ENCODE data around the gene GSTO2. TPM values are rescaled to one million over a fixed set of nuclear protein-coding genes. Genes with fewer than 3 reads are reported as not detected.

Gene GSTO2
- total and polyA plus RNA-seq, 2 of the 13 experiments (the other 11 are each of a cell fraction or from before 2014, with no cell fraction given): 2.1 to 7.9 TPM

- no peak for TF ChIP-seq ZNF652 (CRISPR knock-in tag; IDR thresholded peaks at IDR 0.05; ENCODE audit: borderline replicate concordance, low read depth)
- TF ChIP-seq ETV5 (CRISPR knock-in tag; IDR thresholded peaks at IDR 0.05; ENCODE audit: borderline replicate concordance): peak; percentile 38; the same call in 1 of the 2 replicates
- peak; percentile 82 for TF ChIP-seq RFX3 (CRISPR knock-in tag; IDR thresholded peaks at IDR 0.05)
Observed at GRCh38 chr10:104300736-104301292, 31.8 kb downstream of the GSTO2 start (continued).

GRCh38 chr10:104301907-104302690 is 33.1 kb downstream of the GSTO2 start:
- Histone ChIP-seq H3K4me3 (replicated peaks in 1 of 3; ENCODE audit: insufficient read depth in 1 of 3, low read depth in 2 of 3, low read length in 3 of 3) (no peak overlapping the region), H3K4me2 (ENCODE audit: low read depth, low read length) (no peak overlapping the region), H3K27me3 (ENCODE audit: control insufficient read depth in 1 of 2, insufficient read depth in 2 of 2, low read length in 2 of 2) (peaks cover 5 to 26% of the 10 kb centered on the region in 2 experiments; a peak in 4 of 5 replicates), H2AFZ (ENCODE audit: low read length) (no peak overlapping the region), H3K4me1 (ENCODE audit: insufficient read depth, low read length) (peaks cover 47% of the 10 kb centered on the region), H3K9ac (ENCODE audit: insufficient read depth, low read depth, low read length) (no peak overlapping the region), H3K79me2 (ENCODE audit: insufficient read depth, low read length) (no peaks in the 10 kb centered on the region), H4K20me1 (ENCODE audit: insufficient read depth, low read length) (no peaks in the 10 kb centered on the region), H3K27ac (ENCODE audit: extremely low read length, insufficient read depth, low read length) (no peak overlapping the region), H3K9me3 (ENCODE audit: low read length) (no peaks in the 10 kb centered on the region), H3K36me3 (replicated peaks in 1 of 2; ENCODE audit: control insufficient read depth in 1 of 2, insufficient read depth in 2 of 2, low read length in 2 of 2) (no peaks in the 10 kb centered on the region)
- TF ChIP-seq SMARCC2 (IDR thresholded peaks at IDR 0.05) (no peak), PHF5A (CRISPR knock-in tag; IDR thresholded peaks at IDR 0.05; ENCODE audit: low read depth, unreplicated experiment) (no peak), NCOA1 (CRISPR knock-in tag; IDR thresholded peaks at IDR 0.05) (no peak), BCL6 (CRISPR knock-in tag; IDR thresholded peaks at IDR 0.05) (no peak), GABPB1 (CRISPR knock-in tag; IDR thresholded peaks at IDR 0.05) (no peak), GLMP (CRISPR knock-in tag; IDR thresholded peaks at IDR 0.05; ENCODE audit: borderline replicate concordance) (no peak), SOX13 (IDR thresholded peaks at IDR 0.05) (no peak), SOX13 (CRISPR knock-in tag; conservative IDR thresholded peaks at IDR 0.05 in 1 of 2, IDR thresholded peaks at IDR 0.05 in 1 of 2) (no peak), KAT7 (CRISPR knock-in tag; IDR thresholded peaks at IDR 0.05; ENCODE audit: borderline replicate concordance) (no peak), SNRNP70 (IDR thresholded peaks at IDR 0.05; ENCODE audit: low read depth, low read length) (no peak), ZBTB3 (CRISPR knock-in tag; IDR thresholded peaks at IDR 0.05; ENCODE audit: borderline replicate concordance, low read depth) (no peak), POGZ (CRISPR knock-in tag; IDR thresholded peaks at IDR 0.05) (no peak), ELK4 (CRISPR knock-in tag; IDR thresholded peaks at IDR 0.05; ENCODE audit: borderline replicate concordance) (no peak), RFX3 (CRISPR knock-in tag; IDR thresholded peaks at IDR 0.05) (no peak), ZNF775 (CRISPR knock-in tag; IDR thresholded peaks at IDR 0.05; ENCODE audit: borderline replicate concordance) (no peak), ZNF124 (CRISPR knock-in tag; IDR thresholded peaks at IDR 0.05) (no peak), ZNF781 (CRISPR knock-in tag; IDR thresholded peaks at IDR 0.05; ENCODE audit: borderline replicate concordance, not compliant biosample characterization) (no peak)
- ATAC-seq (no peak), DNase-seq (ENCODE audit: low spot score) (no peak), FAIRE-seq (no peak)
- POLR2A ChIA-PET: no interaction called here
- CTCF ChIA-PET (ENCODE audit: low intra/inter-chr PET ratio, low total read pairs): interaction anchor here (1.3 kb wide), 1 partner anchor 11 kb away, joined by 4 read pairs; no protein-coding TSS in a partner anchor
- in situ Hi-C loops (cut with HindIII; ENCODE audit: extremely low pct_ligation_motif_present, low pct_unique_long_range_greater_than_20kb): loop anchor here (5.0 kb wide), 1 partner anchor 45 kb away; no protein-coding TSS in a partner anchor
- BruUV-seq (replicated peaks): no TSS peak
- 2% methylated on average over 3 of the region's 3 CpGs for WGBS (ENCODE audit: low lambda C conversion rate)
- intact Hi-C loops (cut with micrococcal nuclease; ENCODE audit: unreplicated experiment): no loop called here

All from HepG2 (cell line).